Measurements from ENCODE around the gene B3GNT3. TPM values are rescaled to one million over a fixed set of nuclear protein-coding genes. Genes with fewer than 3 reads are reported as not detected.
A peak's percentile ranks its signal among the peaks of the same experiment; 100 is the strongest.

The B3GNT3 gene
- total and polyA plus RNA-seq, 2 of the 13 experiments (the other 11 are each of a cell fraction or from before 2014, with no cell fraction given) = 0.86 to 4.0 TPM

- TF ChIP-seq ZNF615 (CRISPR knock-in tag; IDR thresholded peaks at IDR 0.05; ENCODE audit: borderline replicate concordance) = no peak
- no peak for TF ChIP-seq TMF1 (CRISPR knock-in tag; IDR thresholded peaks at IDR 0.05; ENCODE audit: low read depth)
- TF ChIP-seq ZNF614 (CRISPR knock-in tag; IDR thresholded peaks at IDR 0.05; ENCODE audit: borderline replicate concordance) = 0 out of 2 replicates have a peak, but pooled peaks have one; percentile 21
- TF ChIP-seq MBNL3 (CRISPR knock-in tag; conservative IDR thresholded peaks at IDR 0.05) = no peak
- TF ChIP-seq ZFAT (CRISPR knock-in tag; conservative IDR thresholded peaks at IDR 0.05) = no peak
- TF ChIP-seq KAT8 (CRISPR knock-in tag; IDR thresholded peaks at IDR 0.05) = 0 out of 2 replicates have a peak, but pooled peaks have one; percentile 35
- no peak for TF ChIP-seq BCLAF1 (IDR thresholded peaks at IDR 0.05)
- no peak for TF ChIP-seq ZNF670 (CRISPR knock-in tag; IDR thresholded peaks at IDR 0.05; ENCODE audit: borderline replicate concordance)
- no peak for TF ChIP-seq PBX3 (CRISPR knock-in tag; IDR thresholded peaks at IDR 0.05; ENCODE audit: borderline replicate concordance)
- no peak for TF ChIP-seq MEIS2 (CRISPR knock-in tag; IDR thresholded peaks at IDR 0.05)
- TF ChIP-seq FLYWCH1 (CRISPR knock-in tag; IDR thresholded peaks at IDR 0.05) = no peak
- no peak for TF ChIP-seq RELA (CRISPR knock-in tag; IDR thresholded peaks at IDR 0.05)
- no peak for TF ChIP-seq TAF1 (CRISPR knock-in tag; IDR thresholded peaks at IDR 0.05)
- peak; percentile 29; the same call in 1 of the 2 replicates for TF ChIP-seq HMGXB3 (CRISPR knock-in tag; IDR thresholded peaks at IDR 0.05; ENCODE audit: borderline replicate concordance)
- no peak for TF ChIP-seq ZNF607 (CRISPR knock-in tag; IDR thresholded peaks at IDR 0.05; ENCODE audit: borderline replicate concordance)
- TF ChIP-seq TBX3 (IDR thresholded peaks at IDR 0.05; ENCODE audit: borderline replicate concordance) = no peak
- peak; percentile 41 for TF ChIP-seq YY1 (IDR thresholded peaks at IDR 0.05; ENCODE audit: insufficient read depth, insufficient replicate concordance, low read depth, low read length)
- TF ChIP-seq BRCA1 (CRISPR knock-in tag; IDR thresholded peaks at IDR 0.05) = no peak
- TF ChIP-seq, protein P1, sequence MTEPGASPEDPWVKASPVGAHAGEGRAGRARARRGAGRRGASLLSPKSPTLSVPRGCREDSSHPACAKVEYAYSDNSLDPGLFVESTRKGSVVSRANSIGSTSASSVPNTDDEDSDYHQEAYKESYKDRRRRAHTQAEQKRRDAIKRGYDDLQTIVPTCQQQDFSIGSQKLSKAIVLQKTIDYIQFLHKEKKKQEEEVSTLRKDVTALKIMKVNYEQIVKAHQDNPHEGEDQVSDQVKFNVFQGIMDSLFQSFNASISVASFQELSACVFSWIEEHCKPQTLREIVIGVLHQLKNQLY (CRISPR knock-in tag; IDR thresholded peaks at IDR 0.05) = no peak
- TF ChIP-seq HOXA9 (CRISPR knock-in tag; IDR thresholded peaks at IDR 0.05; ENCODE audit: borderline replicate concordance) = no peak
Observed at GRCh38 chr19:17855280-17856152, 60.6 kb downstream of the B3GNT3 start (continued).

Data from HepG2 (cell line).